Middle frontal gyrus (tissue), 1 donor: ENCODE data around the gene GOLPH3.
A peak's percentile ranks its signal among the peaks of the same experiment; 100 is the strongest.
"Not testable (repeated sequence)": the region's sequence is repeated elsewhere in the genome, so short reads cannot be mapped to it uniquely, and the experiment has no call there.

ENCODE experiments used
- DNase-seq: peaks from one replicate; pipeline ENCODE4 v3.0.0-alpha.2; 2015; ENCODE audit warnings: low spot score; ENCODE audit errors: extremely low spot score

GOLPH3 gene

DNA sequence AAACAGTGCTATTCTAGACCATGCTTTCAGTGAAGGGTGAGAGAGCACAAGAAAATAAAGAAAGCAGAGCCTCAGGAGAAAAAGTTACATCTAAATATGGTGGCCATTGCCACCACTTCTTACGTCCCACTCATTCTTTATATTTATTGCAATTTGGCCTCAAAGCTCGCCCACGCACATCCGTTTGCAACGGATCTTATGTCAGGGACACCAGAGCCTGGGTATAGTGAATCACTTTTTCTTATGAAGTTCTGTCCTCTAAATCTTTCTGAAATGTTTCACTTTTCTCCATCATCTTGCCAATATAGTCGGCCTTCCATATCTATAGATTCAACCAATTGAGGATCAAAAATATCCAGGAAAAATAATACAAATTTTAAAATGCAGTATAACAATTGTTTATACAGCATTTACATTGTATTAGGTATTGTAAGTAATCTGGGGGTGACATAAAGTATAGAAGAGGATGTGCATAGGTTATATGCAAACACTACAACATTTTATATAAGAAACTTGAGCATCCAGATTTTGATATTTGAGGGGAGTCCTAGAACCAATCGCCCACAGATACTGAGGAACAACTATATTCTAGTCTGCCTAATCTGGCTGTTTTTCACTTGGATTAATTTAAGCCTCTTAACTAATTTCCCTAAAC lies 35.2 kb downstream of the GOLPH3 start:
- DNase-seq: peak; percentile 22

DNA sequence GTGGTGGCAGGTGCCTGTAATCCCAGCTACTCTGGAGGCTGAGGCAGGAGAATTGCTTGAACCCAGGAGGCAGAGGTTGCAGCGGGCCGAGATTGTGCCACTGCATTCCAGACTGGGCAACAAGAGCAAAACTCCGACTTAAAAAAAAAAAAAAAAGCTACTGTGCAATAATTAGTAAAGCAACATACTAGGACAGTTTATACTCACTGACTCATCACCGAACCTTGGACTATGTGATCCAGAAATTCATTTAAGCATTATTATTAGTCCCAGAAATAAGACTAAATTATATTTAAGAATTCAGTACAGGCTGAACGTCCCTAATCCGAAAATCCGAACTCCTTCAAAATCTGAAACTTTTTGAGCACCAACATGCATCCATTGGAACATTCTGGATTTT lies 37.8 kb downstream of the GOLPH3 start:
- no peak for DNase-seq

GRCh38 chr5:32135086-32135485 lies 39.0 kb downstream of the GOLPH3 start:
- no peak for DNase-seq

GRCh38 chr5:32132757-32133156 lies 41.4 kb downstream of the GOLPH3 start:
- no peak for DNase-seq

DNA sequence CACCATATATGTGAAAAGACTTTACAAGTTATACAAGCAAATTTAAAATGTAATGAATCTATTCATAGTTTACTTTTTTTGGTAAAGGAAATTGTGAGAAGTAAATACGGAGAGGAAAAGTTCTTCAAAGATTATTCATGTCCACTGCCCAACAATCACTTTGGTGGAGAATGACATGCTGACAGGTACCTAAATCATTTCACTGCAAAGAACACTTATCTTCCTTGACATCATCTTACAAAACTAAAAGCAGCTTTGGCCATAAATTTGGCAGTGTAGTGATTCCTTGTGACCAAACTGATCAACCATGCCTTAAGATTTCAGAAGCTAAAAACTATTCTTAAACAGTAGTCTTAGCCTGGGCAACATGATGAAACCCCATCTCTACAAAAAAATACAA lies 42.5 kb downstream of the GOLPH3 start:
- DNase-seq: no peak

- DNase-seq: no peak
Observed at GRCh38 chr5:32130865-32131264, 43.3 kb downstream of the GOLPH3 start.

GRCh38 chr5:32129074-32129598 lies 45.0 kb downstream of the GOLPH3 start:
- DNase-seq: no peak

GRCh38 chr5:32127711-32128110 lies 46.4 kb downstream of the GOLPH3 start:
- DNase-seq: no peak

GRCh38 chr5:32126691-32127090 lies 47.4 kb downstream of the GOLPH3 start:
- no peak for DNase-seq

- DNase-seq: no peak
Observed at GRCh38 chr5:32123889-32124676, 50.0 kb downstream of the GOLPH3 start.

- DNase-seq: no peak
Observed at GRCh38 chr5:32123058-32123805, 50.9 kb downstream of the GOLPH3 start.

GRCh38 chr5:32118922-32119321 lies 55.2 kb downstream of the GOLPH3 start:
- not testable (repeated sequence) for DNase-seq

GRCh38 chr5:32116574-32117313 lies 57.4 kb downstream of the GOLPH3 start:
- DNase-seq: no peak

- no peak for DNase-seq
Observed at GRCh38 chr5:32115985-32116384, 58.1 kb downstream of the GOLPH3 start.

DNA sequence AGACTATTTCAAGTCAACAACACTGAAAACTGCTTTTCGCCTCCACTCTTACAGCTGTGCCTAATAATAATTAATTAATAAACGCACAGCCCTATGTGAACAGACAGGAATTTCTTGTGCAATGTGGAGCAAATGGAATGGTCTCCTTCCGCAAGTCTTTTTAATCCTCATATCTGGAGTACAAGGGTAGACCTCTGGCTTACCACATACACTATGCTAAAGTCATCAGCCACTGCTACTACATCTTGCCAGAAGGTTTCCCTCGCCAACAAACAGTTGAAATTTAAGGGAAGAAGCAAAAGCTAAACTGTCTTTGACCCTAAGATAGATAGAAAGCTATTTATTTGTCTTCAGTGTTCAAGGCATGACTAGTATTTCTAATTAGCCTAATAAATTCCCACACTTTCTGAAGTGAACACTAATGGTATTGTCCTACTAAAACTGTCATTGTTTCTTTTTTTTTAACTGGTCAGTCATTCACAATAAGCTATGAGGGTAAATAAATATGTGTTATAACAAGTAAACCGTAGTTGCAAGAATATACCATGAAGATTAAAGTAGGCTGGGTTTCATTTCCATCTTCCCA lies 63.9 kb downstream of the GOLPH3 start:
- DNase-seq: no peak

GRCh38 chr5:32109236-32109635 lies 64.9 kb downstream of the GOLPH3 start:
- DNase-seq: no peak

- DNase-seq: no peak
Observed at GRCh38 chr5:32108167-32108566, 66.0 kb downstream of the GOLPH3 start.

GRCh38 chr5:32107291-32107690 lies 66.8 kb downstream of the GOLPH3 start:
- no peak for DNase-seq

DNA sequence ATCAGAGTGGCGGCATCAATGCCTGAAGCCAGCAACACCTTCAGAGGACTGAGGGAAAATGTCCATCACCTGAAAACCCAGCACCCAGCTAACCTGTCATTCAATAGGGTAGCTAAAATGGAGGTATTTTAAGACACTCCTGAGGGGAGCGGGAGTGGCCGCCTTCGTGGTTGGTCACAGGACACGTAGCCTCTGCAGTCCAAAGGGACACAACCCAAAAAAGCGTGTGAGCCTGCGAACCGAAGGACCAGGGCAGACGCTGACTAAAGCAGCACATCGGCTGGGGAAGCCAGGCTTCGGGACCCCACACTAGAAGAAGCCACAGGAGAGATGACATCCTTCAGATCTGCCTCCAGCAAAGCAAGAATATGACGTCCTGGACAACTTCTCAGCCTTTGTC lies 70.6 kb downstream of the GOLPH3 start:
- DNase-seq: no peak

GRCh38 chr5:32102254-32102986 lies 71.7 kb downstream of the GOLPH3 start:
- DNase-seq: no peak
